PFSK-1 (cell line): ENCODE data around the gene PDS5B.

Experiments used
- FOXP2 ChIP-seq: optimal IDR thresholded peaks from 2 replicates; pipeline ENCODE3; 2011; ENCODE audit warnings: borderline replicate concordance, control low read depth, inconsistent platforms; ENCODE audit not compliant: insufficient read depth; ENCODE audit errors: extremely low read length, extremely low read depth
- POLR2AphosphoS5 ChIP-seq: IDR thresholded peaks from 2 replicates; pipeline ENCODE4 v1.6.1; 2012; ENCODE audit warnings: low read depth, mild to moderate bottlenecking, control low read depth, low read length, moderate library complexity
- REST ChIP-seq, 2 experiments: IDR thresholded peaks; 2 replicates each; pipeline versions ENCODE4 v1.6.1 to v1.8.0; 2011 to 2012; ENCODE audit warnings: low read depth in 2 of 2, low read length in 2 of 2, control low read depth in 1 of 2, inconsistent platforms in 1 of 2, mild to moderate bottlenecking in 1 of 2, moderate library complexity in 1 of 2; ENCODE audit not compliant: insufficient read depth in 1 of 2
- SIN3A ChIP-seq: IDR thresholded peaks from 2 replicates; pipeline ENCODE4 v1.6.1; 2012; ENCODE audit warnings: mild to moderate bottlenecking, low read length, moderate library complexity, borderline replicate concordance; ENCODE audit not compliant: insufficient read depth
- TAF1 ChIP-seq: IDR thresholded peaks from 2 replicates; pipeline ENCODE4 v1.6.1; 2012; ENCODE audit warnings: low read length, control low read depth, borderline replicate concordance; ENCODE audit not compliant: insufficient read depth

- no peak for TF ChIP-seq SIN3A
- no peak for TF ChIP-seq FOXP2
- TF ChIP-seq TAF1 = no peak
- no peak for TF ChIP-seq POLR2AphosphoS5
- no peak for TF ChIP-seq REST (IDR thresholded peaks at IDR 0.05; ENCODE audit: insufficient read depth in 1 of 2, low read depth in 2 of 2, low read length in 2 of 2)
These were observed 140.3 kb downstream of the PDS5B start for GRCh38 chr13:32726374-32727037.
